ACC112 (cell line): ENCODE measurements around the gene YWHAG.
"Not testable (repeated sequence)": the region's sequence is repeated elsewhere in the genome, so short reads cannot be mapped to it uniquely, and the experiment has no call there.

ENCODE experiments used
- H2AFZ ChIP-seq: fragments of 200-600 bp; sonication (generic); one replicate; pipeline ENCODE4 v1.6.0; 2017; ENCODE audit warnings: antibody characterized with exemption, low read length; ENCODE audit not compliant: unreplicated experiment
- H3K27ac ChIP-seq: fragments of 200-600 bp; sonication (generic); 2 replicates; pipeline ENCODE4 v1.5.1; 2014; ENCODE audit warnings: low read depth, mild to moderate bottlenecking, antibody characterized with exemption, low read length, moderate library complexity
- H3K27me3 ChIP-seq: fragments of 200-600 bp; sonication (generic); 2 replicates; pipeline ENCODE4 v1.6.1; 2014; ENCODE audit warnings: mild to moderate bottlenecking, antibody characterized with exemption, low read length, moderate library complexity, mixed read lengths; ENCODE audit not compliant: insufficient read depth
- H3K36me3 ChIP-seq: fragments of 200-600 bp; sonication (generic); 2 replicates; pipeline ENCODE4 v1.6.1; 2016; ENCODE audit warnings: mild to moderate bottlenecking, antibody characterized with exemption, low read length, moderate library complexity, mixed read lengths; ENCODE audit not compliant: insufficient read depth
- H3K4me1 ChIP-seq: fragments of 200-600 bp; sonication (generic); one replicate; pipeline ENCODE4 v1.6.1; 2016; ENCODE audit warnings: low read length, mixed read lengths; ENCODE audit not compliant: insufficient read depth, unreplicated experiment, control insufficient read depth
- H3K4me3 ChIP-seq: fragments of 200-600 bp; sonication (generic); 2 replicates; pipeline ENCODE4 v1.5.1; 2014; ENCODE audit warnings: mild to moderate bottlenecking, low read depth, low read length
- H3K79me2 ChIP-seq: fragments of 200-600 bp; sonication (generic); one replicate; pipeline ENCODE4 v1.6.0; 2016; ENCODE audit warnings: low read length; ENCODE audit not compliant: control insufficient read depth, unreplicated experiment, insufficient read depth

The YWHAG gene

DNA sequence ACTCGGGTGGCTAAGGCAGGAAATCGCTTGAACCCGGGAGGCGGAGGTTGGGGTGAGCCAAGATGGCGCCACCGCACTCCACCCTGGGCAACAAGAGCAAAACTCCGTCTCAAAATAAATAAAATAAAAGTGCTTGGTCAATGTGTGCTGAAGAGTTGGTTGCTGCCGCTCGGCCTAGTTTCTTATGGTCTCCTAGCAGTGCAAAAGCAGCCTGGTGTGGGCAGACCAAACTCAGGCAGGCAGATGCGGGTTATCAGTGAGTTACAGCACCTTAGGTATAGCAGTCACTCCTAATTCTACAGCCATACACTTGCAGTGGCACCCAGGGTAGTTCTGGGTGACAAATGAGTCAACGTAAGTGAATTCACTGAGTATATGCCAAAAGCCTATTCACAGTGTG is 33.7 kb downstream of the YWHAG start:
- H3K27me3 ChIP-seq = no peaks in the 10 kb centered on the region
- H3K36me3 ChIP-seq = peaks cover 19% of the 10 kb centered on the region
- H2AFZ ChIP-seq = no peak overlapping the region
- H3K4me1 ChIP-seq = peaks cover 26% of the 10 kb centered on the region
- H3K27ac ChIP-seq = no peak overlapping the region
- H3K4me3 ChIP-seq = no peak overlapping the region
- peaks cover 45% of the 10 kb centered on the region for H3K79me2 ChIP-seq

DNA sequence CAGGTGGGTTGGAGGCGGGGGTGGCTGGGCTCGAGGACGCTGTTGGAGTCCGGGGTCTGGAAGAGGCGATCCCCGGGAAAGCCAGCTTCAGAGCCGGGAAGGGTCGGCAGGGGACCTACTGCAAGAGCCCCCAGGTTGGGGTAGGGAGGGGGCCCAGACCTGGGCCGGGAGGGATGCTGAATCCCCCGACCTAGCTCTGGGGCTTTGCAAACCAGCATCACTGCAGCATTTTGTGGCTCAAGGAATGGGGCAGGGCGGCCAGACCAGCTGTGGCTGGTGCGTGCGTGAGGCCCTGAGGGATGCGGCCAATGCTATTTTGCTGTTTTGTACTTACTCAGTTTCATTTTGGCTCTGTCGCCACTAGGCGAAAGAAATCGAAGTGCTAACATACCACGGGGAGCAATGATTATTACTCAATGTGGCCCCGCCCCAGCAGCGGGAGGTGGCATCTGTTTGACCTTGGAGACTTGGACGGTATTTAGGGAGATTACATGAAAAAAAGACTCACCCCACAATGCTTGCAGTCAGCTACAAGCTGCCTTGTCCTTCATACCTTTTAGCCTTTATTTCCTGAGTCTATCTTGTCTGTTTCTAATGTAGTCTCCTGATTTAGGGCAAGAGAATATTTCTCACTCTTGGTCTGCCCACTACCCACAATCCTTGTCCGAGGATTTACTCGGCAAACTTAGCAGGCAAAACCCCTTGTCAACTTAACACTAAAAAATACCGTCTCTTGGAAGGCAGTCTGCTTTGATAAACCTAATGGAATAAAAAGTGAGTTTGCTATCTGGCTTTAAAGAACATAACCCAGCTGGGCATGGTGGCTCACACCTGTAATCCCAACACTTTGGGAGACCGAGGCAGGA is 40.1 kb downstream of the YWHAG start:
- H3K79me2 ChIP-seq = no peaks in the 10 kb centered on the region
- peaks cover 31% of the 10 kb centered on the region for H3K4me1 ChIP-seq
- H2AFZ ChIP-seq = peak overlapping the region; percentile 10
- H3K27me3 ChIP-seq = no peaks in the 10 kb centered on the region
- peak overlapping the region; percentile 82 for H3K4me3 ChIP-seq
- no peaks in the 10 kb centered on the region; the same call in 1 of the 2 replicates for H3K36me3 ChIP-seq
- peak overlapping the region; percentile 77 for H3K27ac ChIP-seq

DNA sequence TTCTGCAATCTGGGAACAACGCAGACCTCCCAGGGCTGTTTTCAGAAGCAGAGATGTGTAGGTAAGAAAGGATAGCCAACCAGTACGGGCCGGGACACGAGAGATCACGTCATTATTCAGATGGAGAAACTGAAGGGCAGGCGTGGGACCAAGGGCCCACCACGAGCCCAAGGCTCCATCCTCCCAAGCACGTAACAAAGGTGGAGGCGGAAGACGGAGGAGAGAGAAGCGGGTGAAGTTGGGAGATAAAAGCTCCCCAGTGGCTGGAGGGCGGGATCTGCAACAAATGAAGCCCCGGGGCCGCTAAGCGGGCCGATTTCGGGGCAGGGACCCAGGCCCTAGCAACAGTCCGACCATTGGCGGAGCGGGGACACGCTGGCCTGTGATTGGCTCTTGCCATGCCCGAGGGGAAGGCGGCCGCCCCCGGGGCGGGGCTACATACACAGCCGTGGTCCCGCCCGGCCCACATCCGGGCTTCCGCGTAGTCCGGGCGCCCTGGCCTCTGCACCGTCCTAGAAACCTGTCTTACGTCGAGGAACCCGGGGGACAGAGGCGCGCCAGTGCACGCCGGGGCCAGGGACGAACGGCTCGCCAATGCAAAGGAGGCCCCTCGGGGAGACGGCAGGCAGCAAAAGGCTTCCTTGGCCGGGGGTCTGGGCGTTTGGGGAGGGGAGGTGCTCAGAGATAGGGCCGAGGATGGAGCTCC is 40.9 kb downstream of the YWHAG start:
- H3K79me2 ChIP-seq = no peaks in the 10 kb centered on the region
- H2AFZ ChIP-seq = peak overlapping the region; percentile 77
- peak overlapping the region; percentile 77 for H3K27ac ChIP-seq
- peak overlapping the region; percentile 82 for H3K4me3 ChIP-seq
- H3K27me3 ChIP-seq = no peaks in the 10 kb centered on the region
- H3K4me1 ChIP-seq = peaks cover 26% of the 10 kb centered on the region
- no peaks in the 10 kb centered on the region; the same call in 1 of the 2 replicates for H3K36me3 ChIP-seq

DNA sequence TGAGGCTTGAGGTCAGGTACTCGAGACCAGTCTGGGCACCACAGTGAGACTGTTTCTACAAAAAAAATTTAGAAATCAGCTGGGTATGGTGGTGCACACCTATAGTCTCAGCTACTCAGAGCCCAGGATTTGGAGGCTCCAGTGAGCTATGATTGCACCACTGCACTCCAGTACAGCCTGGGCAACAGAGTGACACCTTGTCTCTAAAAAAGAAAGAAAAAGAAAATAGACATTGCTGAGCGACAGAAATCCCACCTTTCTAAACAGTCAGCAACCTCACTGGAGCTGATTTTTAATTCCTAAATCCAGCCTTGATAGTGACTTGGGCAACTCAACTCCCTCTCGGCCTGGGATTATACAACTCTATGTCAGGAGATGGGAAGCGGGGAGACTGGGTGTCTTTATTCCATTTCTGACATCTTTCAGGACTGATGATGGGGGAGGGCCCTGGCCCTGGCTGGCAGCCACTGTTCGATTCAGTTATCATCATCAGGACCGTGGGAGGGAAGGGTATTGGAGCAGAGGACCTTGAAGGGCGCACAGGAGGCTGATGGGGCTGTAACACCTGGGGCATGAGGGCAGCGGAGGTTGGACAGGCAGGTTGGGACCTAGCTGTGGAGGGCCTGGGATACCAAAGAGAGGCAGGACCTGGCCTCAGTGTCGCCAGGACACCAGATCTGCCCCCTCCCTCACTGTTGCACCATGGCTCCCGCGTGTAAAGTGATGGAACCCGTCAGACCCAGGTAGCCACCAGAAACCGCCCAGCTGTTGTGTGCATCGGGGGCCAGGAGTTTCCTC is 41.6 kb downstream of the YWHAG start:
- H3K36me3 ChIP-seq = no peaks in the 10 kb centered on the region; the same call in 1 of the 2 replicates
- H2AFZ ChIP-seq = peak overlapping the region; percentile 77
- H3K4me3 ChIP-seq = peak overlapping the region; percentile 82

DNA sequence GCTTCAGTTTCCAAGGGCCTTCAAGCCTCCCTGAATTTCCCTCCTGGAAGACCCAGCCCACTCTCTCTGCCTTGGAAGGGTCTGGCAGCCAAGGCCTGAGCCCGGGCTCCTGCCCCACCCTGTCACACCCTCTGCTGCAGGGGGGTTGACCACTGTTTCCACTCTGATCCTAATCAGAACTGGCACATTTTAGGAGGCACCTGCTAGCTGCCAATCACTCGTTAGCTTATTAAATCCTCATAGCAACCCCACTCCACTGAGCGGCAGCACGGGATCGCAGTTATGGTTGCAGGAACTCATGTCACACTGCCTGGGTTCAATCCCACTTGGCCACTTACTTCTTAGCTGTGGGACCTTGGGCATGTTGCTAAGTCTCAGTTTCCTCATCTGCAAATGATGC is 43.4 kb downstream of the YWHAG start:
- H3K36me3 ChIP-seq = no peaks in the 10 kb centered on the region
- H2AFZ ChIP-seq = no peak overlapping the region
- H3K79me2 ChIP-seq = no peaks in the 10 kb centered on the region
- H3K4me1 ChIP-seq = peaks cover 22% of the 10 kb centered on the region
- no peaks in the 10 kb centered on the region for H3K27me3 ChIP-seq
- H3K27ac ChIP-seq = no peak overlapping the region
- no peak overlapping the region for H3K4me3 ChIP-seq

More for the DNA sequence above, 41.6 kb downstream of the YWHAG start:
- H3K4me1 ChIP-seq = peaks cover 22% of the 10 kb centered on the region
- H3K27ac ChIP-seq = peak overlapping the region; percentile 29
- H3K27me3 ChIP-seq = no peaks in the 10 kb centered on the region
- no peaks in the 10 kb centered on the region for H3K79me2 ChIP-seq

DNA sequence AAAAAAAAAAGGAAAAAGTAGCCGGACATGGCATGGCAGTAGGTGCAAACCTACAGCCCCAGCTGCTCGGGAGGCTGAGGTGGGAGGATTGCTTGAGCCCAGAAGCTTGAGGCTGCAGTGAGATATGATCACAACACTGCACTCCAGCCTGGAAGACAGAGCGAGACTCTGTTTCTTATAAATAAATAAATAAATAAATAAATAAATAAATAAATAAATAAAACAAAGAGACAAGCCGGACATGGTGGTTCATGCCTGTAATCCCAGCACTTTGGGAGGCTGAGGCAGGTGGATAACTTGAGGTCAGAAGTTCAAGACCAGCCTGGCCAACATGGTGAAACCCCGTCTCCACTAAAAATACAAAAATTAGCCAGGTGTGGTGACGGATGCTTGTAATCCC is 44.1 kb downstream of the YWHAG start:
- H3K36me3 ChIP-seq, H2AFZ ChIP-seq, H3K27me3 ChIP-seq, H3K79me2 ChIP-seq, H3K27ac ChIP-seq, H3K4me3 ChIP-seq: not testable (repeated sequence)
- H3K4me1 ChIP-seq = peaks cover 20% of the 10 kb centered on the region

DNA sequence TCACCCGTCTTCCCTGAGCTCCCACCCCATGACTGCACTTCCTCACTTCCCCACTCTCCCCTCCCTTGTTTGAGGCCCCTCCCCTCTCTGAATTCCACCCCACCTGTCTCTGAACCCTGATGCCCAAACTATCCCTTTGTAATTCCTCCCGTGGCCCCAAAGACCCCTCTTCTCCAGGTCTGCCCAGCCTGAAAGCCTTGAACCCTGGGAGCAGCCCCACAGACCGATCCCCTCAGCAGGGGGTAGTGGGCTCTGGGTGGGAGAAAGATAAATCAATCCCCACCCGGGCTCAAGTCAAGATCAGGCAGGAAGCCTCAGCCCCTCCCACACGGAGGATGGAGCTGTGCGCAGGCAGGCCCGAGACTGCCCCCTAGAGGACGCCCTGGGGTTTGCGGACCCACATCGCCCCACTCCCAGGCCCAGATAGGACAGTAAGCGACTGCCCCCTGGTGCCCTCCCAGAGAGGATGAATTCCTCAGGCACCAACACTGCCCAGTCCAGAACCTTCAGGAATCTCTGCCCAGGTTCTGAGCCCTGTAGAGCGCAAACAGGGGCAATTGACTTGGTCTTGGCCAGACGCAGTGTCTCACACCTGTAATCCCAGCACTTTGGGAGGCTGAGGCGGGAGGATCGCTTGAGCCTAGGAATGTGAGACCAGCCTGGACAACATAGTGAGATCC is 44.6 kb downstream of the YWHAG start:
- Histone ChIP-seq H3K36me3 (no peaks in the 10 kb centered on the region), H3K27me3 (no peaks in the 10 kb centered on the region), H2AFZ (no peak overlapping the region), H3K4me1 (peaks cover 14% of the 10 kb centered on the region), H3K27ac (no peak overlapping the region), H3K79me2 (no peaks in the 10 kb centered on the region), H3K4me3 (no peak overlapping the region)

DNA sequence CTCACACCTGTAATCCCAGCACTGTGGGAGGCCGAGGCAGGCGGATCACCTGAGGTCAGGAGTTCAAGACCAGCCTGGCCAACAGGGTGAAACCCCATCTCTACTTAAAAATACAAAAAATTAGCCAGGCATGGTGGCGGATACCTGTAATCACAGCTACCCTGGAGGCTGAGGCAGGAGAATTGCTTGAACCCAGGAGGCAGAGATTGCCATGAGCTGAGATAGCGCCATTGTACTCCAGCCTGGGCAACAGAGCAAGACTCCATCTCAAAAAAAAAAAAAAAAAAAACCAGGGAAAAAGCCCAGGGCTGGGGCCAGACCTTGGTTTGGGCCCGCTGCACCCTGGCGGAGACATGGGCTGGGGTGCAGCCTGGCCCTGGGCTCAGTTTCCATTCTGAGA is 47.0 kb downstream of the YWHAG start:
- H2AFZ ChIP-seq, H3K4me3 ChIP-seq, H3K36me3 ChIP-seq, H3K27ac ChIP-seq, H3K27me3 ChIP-seq, H3K79me2 ChIP-seq, H3K4me1 ChIP-seq: not testable (repeated sequence)

DNA sequence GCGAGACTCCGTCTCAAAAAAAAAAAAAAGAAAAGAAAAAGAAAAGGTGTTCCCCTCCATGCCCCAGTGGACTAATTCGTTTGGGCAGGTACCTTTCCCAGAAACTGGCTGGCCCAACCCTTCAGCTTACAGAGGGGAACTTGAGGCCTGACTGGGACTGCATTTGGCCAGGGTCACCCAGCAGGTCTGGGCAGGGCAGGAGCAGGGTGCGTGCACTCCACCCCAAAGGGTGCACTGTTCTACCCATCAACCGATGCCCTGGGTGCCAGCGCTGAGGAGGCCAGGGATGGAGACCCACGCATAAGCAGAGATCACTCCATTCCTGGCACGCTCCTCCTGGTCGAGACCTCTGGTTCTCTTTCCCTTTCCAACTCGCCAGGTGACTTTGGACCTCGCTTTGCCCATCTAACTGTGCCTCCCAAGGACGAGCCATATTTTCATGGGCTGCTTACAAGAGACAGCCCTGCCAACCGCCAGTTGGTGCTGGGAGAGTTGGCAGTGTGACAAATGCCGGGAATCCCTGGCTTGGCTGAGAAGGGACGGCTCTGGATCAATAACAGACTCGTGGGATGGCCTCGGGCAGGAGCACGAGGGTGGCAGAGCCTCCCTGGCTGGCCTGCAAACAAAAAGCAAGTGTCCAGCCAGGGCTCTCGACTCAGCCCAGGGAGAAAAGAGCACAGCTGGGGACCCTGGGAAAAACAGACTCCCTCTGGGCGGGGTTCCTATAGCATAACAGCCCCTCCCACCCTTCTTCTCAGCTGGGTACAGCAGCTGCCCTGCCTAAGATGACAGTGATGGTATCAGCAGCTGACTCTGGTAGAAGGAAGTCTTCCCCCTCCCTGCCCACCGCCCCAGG is 48.5 kb downstream of the YWHAG start:
- Histone ChIP-seq H3K36me3 (no peaks in the 10 kb centered on the region), H3K27me3 (no peaks in the 10 kb centered on the region), H3K79me2 (no peaks in the 10 kb centered on the region), H3K4me1 (peaks cover 3% of the 10 kb centered on the region), H3K4me3 (no peak overlapping the region), H2AFZ (no peak overlapping the region), H3K27ac (no peak overlapping the region)
